DMS153 treated with DMSO at 0.1 percent for 48 hours (cell line): Measurements from ENCODE around the gene OR4D10.

Experiments used
- DNase-seq: peaks from one replicate; lab custom pipeline; 2025; ENCODE audit not compliant: unreplicated experiment; lab: John Stamatoyannopoulos, UW

Gene OR4D10

DNA sequence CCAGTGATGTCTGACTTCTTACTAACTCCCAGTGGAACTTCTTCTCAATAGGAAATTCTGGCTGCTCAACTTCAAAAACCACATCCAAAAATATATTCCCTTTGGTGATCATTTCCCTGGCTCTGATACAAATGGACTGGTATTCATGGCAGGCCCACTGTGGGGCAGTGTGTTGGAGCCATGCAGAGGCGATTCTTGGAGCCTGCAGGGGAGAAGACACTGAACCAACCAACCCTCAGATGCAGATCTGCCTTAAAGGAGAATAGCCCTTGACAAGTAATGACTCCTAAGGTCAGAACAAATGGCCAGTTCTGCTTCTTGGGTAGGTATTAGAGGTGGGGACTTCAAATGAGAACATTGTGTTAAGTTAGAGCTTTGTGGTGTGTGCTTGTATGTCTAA is 50.4 kb downstream of the OR4D10 start:
- no peak for DNase-seq

- DNase-seq = no peak
These were observed 55.6 kb downstream of the OR4D10 start for GRCh38 chr11:59528711-59529110.
